ENCODE data around the gene VSTM4.

The VSTM4 gene

GRCh38 chr10:48983648-48984351, 131.5 kb downstream of the VSTM4 start:
- no peak for FAIRE-seq
- TF ChIP-seq PAX5 (IDR thresholded peaks at IDR 0.05; ENCODE audit: insufficient read depth, low read length, severe bottlenecking) = no peak
- TF ChIP-seq SPI1 (IDR thresholded peaks at IDR 0.05; ENCODE audit: low read depth, low read length) = no peak
- no peak for TF ChIP-seq POLR2AphosphoS5 (IDR thresholded peaks at IDR 0.05; ENCODE audit: low read depth, low read length)
- TF ChIP-seq POLR2A (IDR thresholded peaks at IDR 0.05; ENCODE audit: low read depth, low read length) = no peak
- no peak for TF ChIP-seq TAF1 (IDR thresholded peaks at IDR 0.05; ENCODE audit: low read depth, low read length)
- no peak for TF ChIP-seq POU2F2 (IDR thresholded peaks at IDR 0.05; ENCODE audit: low read depth, low read length)
- no peak for DNase-seq (ENCODE audit: insufficient read length, low spot score)

DNA sequence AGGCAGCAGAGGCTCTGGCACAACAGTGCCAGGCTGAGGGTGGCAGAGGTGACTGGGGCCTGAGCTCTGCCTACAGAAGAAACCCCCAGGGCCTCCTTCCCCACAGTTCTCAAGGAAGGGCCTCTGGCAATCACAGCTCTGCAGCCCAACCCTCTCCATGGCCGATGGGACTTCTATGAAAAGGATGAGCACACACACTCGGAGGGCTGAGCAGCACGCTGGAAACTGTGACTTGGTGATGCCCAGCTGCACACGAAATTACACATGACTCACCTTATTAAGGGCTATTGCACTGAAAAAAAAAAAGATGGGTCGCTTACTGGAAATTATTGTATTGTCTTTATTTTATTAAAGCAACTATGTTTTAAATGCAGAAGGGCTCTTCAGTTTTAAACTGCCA, 132.7 kb downstream of the VSTM4 start:
- DNase-seq (ENCODE audit: insufficient read length, low spot score) (no peak), FAIRE-seq (no peak)
- TF ChIP-seq POU2F2 (IDR thresholded peaks at IDR 0.05; ENCODE audit: low read depth, low read length) (no peak), TAF1 (IDR thresholded peaks at IDR 0.05; ENCODE audit: low read depth, low read length) (no peak), POLR2A (IDR thresholded peaks at IDR 0.05; ENCODE audit: low read depth, low read length) (no peak), PAX5 (IDR thresholded peaks at IDR 0.05; ENCODE audit: insufficient read depth, low read length, severe bottlenecking) (no peak), SPI1 (IDR thresholded peaks at IDR 0.05; ENCODE audit: low read depth, low read length) (no peak), POLR2AphosphoS5 (IDR thresholded peaks at IDR 0.05; ENCODE audit: low read depth, low read length) (no peak)

DNA sequence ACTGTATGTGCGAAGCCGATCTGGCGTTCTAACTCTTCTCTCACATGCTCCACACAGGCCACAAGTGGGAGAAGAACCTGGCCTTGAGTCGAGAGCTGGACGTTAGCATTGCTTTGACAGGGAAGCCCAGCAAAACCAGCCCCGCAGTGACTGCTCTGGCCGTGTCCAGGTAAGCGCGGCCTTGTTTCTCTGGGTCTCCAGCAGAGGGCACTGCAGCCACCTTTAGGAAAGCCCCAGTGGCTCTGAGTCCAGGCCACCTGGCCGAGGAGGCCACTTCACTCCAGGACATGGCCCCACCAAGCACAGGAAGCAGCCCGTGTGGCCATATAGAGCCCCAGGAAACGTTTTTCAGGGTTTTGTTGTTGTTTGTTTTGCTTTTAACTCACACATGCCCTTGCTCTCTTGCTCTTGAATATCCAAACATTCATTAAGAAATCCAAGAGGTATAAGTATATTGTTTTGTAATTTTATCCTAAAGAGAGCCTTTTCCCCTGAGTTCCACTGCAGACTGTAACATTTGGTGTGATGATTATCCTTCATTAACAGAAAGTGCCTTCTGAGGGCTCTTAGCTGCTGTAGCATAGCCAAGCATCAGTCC, 133.9 kb downstream of the VSTM4 start:
- FAIRE-seq (peak; percentile 41), DNase-seq (ENCODE audit: insufficient read length, low spot score) (peak; percentile 51)
- TF ChIP-seq SPI1 (IDR thresholded peaks at IDR 0.05; ENCODE audit: low read depth, low read length) = no peak

GRCh38 chr10:48978318-48978717, 137.0 kb downstream of the VSTM4 start:
- FAIRE-seq (no peak), DNase-seq (ENCODE audit: insufficient read length, low spot score) (no peak)
- TF ChIP-seq PAX5 (IDR thresholded peaks at IDR 0.05; ENCODE audit: insufficient read depth, low read length, severe bottlenecking) (no peak), SPI1 (IDR thresholded peaks at IDR 0.05; ENCODE audit: low read depth, low read length) (no peak), TAF1 (IDR thresholded peaks at IDR 0.05; ENCODE audit: low read depth, low read length) (no peak), POLR2AphosphoS5 (IDR thresholded peaks at IDR 0.05; ENCODE audit: low read depth, low read length) (no peak), POLR2A (IDR thresholded peaks at IDR 0.05; ENCODE audit: low read depth, low read length) (no peak), POU2F2 (IDR thresholded peaks at IDR 0.05; ENCODE audit: low read depth, low read length) (no peak)

DNA sequence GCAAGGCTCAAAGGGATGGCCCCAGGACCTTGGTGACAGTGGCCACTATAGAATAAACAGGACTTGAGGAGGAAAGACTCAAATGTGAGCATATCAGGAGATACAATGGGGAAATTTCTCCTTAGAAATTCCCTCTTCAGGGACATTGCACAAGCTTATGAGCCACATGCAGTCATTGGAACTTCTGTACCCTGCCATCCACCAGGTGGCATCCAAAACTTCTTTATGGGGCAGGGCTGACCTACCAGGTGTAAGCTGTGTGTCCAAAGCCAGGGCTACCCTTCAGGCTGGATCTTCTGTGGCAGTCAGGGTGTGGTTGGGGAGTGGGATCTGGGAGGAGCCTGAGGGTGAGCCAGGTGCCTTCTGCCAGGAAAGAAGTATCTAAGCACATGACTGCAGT, 139.1 kb downstream of the VSTM4 start:
- DNase-seq (ENCODE audit: insufficient read length, low spot score) (no peak), FAIRE-seq (no peak)
- TF ChIP-seq POLR2A (IDR thresholded peaks at IDR 0.05; ENCODE audit: low read depth, low read length) (no peak), PAX5 (IDR thresholded peaks at IDR 0.05; ENCODE audit: insufficient read depth, low read length, severe bottlenecking) (no peak), SPI1 (IDR thresholded peaks at IDR 0.05; ENCODE audit: low read depth, low read length) (no peak), TAF1 (IDR thresholded peaks at IDR 0.05; ENCODE audit: low read depth, low read length) (no peak), POLR2AphosphoS5 (IDR thresholded peaks at IDR 0.05; ENCODE audit: low read depth, low read length) (no peak), POU2F2 (IDR thresholded peaks at IDR 0.05; ENCODE audit: low read depth, low read length) (no peak)

- DNase-seq (ENCODE audit: insufficient read length, low spot score) = no peak
- FAIRE-seq = no peak
- no peak for TF ChIP-seq POLR2AphosphoS5 (IDR thresholded peaks at IDR 0.05; ENCODE audit: low read depth, low read length)
- TF ChIP-seq TAF1 (IDR thresholded peaks at IDR 0.05; ENCODE audit: low read depth, low read length) = no peak
- TF ChIP-seq SPI1 (IDR thresholded peaks at IDR 0.05; ENCODE audit: low read depth, low read length) = no peak
- no peak for TF ChIP-seq PAX5 (IDR thresholded peaks at IDR 0.05; ENCODE audit: insufficient read depth, low read length, severe bottlenecking)
- TF ChIP-seq POU2F2 (IDR thresholded peaks at IDR 0.05; ENCODE audit: low read depth, low read length) = no peak
- no peak for TF ChIP-seq POLR2A (IDR thresholded peaks at IDR 0.05; ENCODE audit: low read depth, low read length)
Observed at GRCh38 chr10:48974510-48975156, 140.7 kb downstream of the VSTM4 start.

GRCh38 chr10:48973065-48973464, 142.3 kb downstream of the VSTM4 start:
- DNase-seq (ENCODE audit: insufficient read length, low spot score) (no peak), FAIRE-seq (no peak)
- TF ChIP-seq POU2F2 (IDR thresholded peaks at IDR 0.05; ENCODE audit: low read depth, low read length) (no peak), TAF1 (IDR thresholded peaks at IDR 0.05; ENCODE audit: low read depth, low read length) (no peak), PAX5 (IDR thresholded peaks at IDR 0.05; ENCODE audit: insufficient read depth, low read length, severe bottlenecking) (no peak), POLR2AphosphoS5 (IDR thresholded peaks at IDR 0.05; ENCODE audit: low read depth, low read length) (no peak), SPI1 (IDR thresholded peaks at IDR 0.05; ENCODE audit: low read depth, low read length) (no peak), POLR2A (IDR thresholded peaks at IDR 0.05; ENCODE audit: low read depth, low read length) (no peak)

GRCh38 chr10:48970654-48971053, 144.7 kb downstream of the VSTM4 start:
- DNase-seq (ENCODE audit: insufficient read length, low spot score) (no peak), FAIRE-seq (no peak)
- TF ChIP-seq PAX5 (IDR thresholded peaks at IDR 0.05; ENCODE audit: insufficient read depth, low read length, severe bottlenecking) (no peak), POLR2AphosphoS5 (IDR thresholded peaks at IDR 0.05; ENCODE audit: low read depth, low read length) (no peak), POU2F2 (IDR thresholded peaks at IDR 0.05; ENCODE audit: low read depth, low read length) (no peak)

DNA sequence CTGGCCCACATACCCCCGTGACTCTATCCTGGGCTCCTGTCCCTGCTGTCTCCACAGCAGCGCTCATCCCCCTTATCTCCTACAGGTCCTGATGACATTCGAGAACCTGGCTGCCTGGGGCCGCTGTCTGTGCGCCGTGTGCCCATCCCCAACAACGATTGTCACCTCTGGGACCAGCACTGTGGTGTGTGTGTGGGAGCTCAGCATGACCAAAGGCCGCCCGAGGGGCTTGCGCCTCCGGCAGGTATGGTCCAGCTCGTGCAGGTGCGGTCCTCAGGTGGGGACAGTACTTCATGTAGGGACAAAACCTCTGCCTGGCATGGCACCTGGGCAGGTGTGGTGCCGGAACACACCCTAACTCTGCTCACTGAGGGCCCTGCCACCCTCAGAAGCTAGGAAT, 145.3 kb downstream of the VSTM4 start:
- DNase-seq (ENCODE audit: insufficient read length, low spot score) (no peak), FAIRE-seq (no peak)
- TF ChIP-seq TAF1 (IDR thresholded peaks at IDR 0.05; ENCODE audit: low read depth, low read length) (no peak), POU2F2 (IDR thresholded peaks at IDR 0.05; ENCODE audit: low read depth, low read length) (no peak), POLR2A (IDR thresholded peaks at IDR 0.05; ENCODE audit: low read depth, low read length) (no peak), SPI1 (IDR thresholded peaks at IDR 0.05; ENCODE audit: low read depth, low read length) (no peak), POLR2AphosphoS5 (IDR thresholded peaks at IDR 0.05; ENCODE audit: low read depth, low read length) (no peak), PAX5 (IDR thresholded peaks at IDR 0.05; ENCODE audit: insufficient read depth, low read length, severe bottlenecking) (no peak)
